CD4-positive, alpha-beta T cell treated with Interleukin-17A for 1 hour (primary cell): ENCODE data around the gene ILDR1.
"Not testable (repeated sequence)": the region's sequence is repeated elsewhere in the genome, so short reads cannot be mapped to it uniquely, and the experiment has no call there.

ENCODE experiments used
- DNase-seq: peaks from one replicate; pipeline ENCODE4 v3.0.0-alpha.2; 2020

The ILDR1 gene

GRCh38 chr3:121942116-121942786 is 79.8 kb downstream of the ILDR1 start:
- DNase-seq: no peak

GRCh38 chr3:121941592-121941991 is 80.5 kb downstream of the ILDR1 start:
- no peak for DNase-seq

GRCh38 chr3:121938141-121938855 is 83.7 kb downstream of the ILDR1 start:
- not testable (repeated sequence) for DNase-seq
